Stimulated activated CD4-positive, alpha-beta T cell treated with anti-CD3 and anti-CD28 coated beads, Interleukin-4, amount 100 ng/mL, for 4 hours (primary cell): ENCODE data around the gene ZBP1.
A peak's percentile ranks its signal among the peaks of the same experiment; 100 is the strongest.

Experiments used
- DNase-seq, 2 experiments: peaks; one replicate each; pipeline ENCODE4 v3.0.0-alpha.2; 2020

ZBP1 gene

GRCh38 chr20:57596358-57596757 is 23.9 kb downstream of the ZBP1 start:
- DNase-seq, result no peak

GRCh38 chr20:57595041-57596030 is 24.9 kb downstream of the ZBP1 start:
- no peak for DNase-seq

GRCh38 chr20:57594092-57594951 is 25.9 kb downstream of the ZBP1 start:
- DNase-seq, result peak in 1 of 2 experiments; percentile 59

GRCh38 chr20:57593134-57593886 is 26.9 kb downstream of the ZBP1 start:
- no peak for DNase-seq

- DNase-seq, result no peak
Measured at GRCh38 chr20:57592263-57593092, 27.7 kb downstream of the ZBP1 start.

GRCh38 chr20:57591289-57592229 is 28.7 kb downstream of the ZBP1 start:
- DNase-seq, result no peak

GRCh38 chr20:57590485-57591288 is 29.5 kb downstream of the ZBP1 start:
- DNase-seq, result no peak

- DNase-seq, result no peak
Measured at GRCh38 chr20:57589728-57590484, 30.3 kb downstream of the ZBP1 start.

GRCh38 chr20:57589123-57589727 is 31.0 kb downstream of the ZBP1 start:
- DNase-seq, result no peak

GRCh38 chr20:57588596-57588995 is 31.6 kb downstream of the ZBP1 start:
- DNase-seq, result no peak

- DNase-seq, result no peak
Measured at GRCh38 chr20:57587989-57588377, 32.2 kb downstream of the ZBP1 start.

GRCh38 chr20:57587278-57587988 is 32.8 kb downstream of the ZBP1 start:
- DNase-seq, result no peak

- DNase-seq, result no peak
Measured at GRCh38 chr20:57586943-57587277, 33.3 kb downstream of the ZBP1 start.

GRCh38 chr20:57586370-57586793 is 33.8 kb downstream of the ZBP1 start:
- DNase-seq, result no peak

- no peak for DNase-seq
Measured at GRCh38 chr20:57585466-57586213, 34.6 kb downstream of the ZBP1 start.

- DNase-seq, result no peak
Measured at GRCh38 chr20:57584768-57585461, 35.3 kb downstream of the ZBP1 start.
